Measurements from ENCODE around the gene CCL22. TPM values are rescaled to one million over a fixed set of nuclear protein-coding genes. Genes with fewer than 3 reads are reported as not detected.
A peak's percentile ranks its signal among the peaks of the same experiment; 100 is the strongest.
"Not testable (repeated sequence)": the region's sequence is repeated elsewhere in the genome, so short reads cannot be mapped to it uniquely, and the experiment has no call there.

Gene CCL22
- total RNA-seq, 1 experiment from 2014 or later, result not detected

- DNase-seq (ENCODE audit: low spot score), result peak; percentile 50
Observed at GRCh38 chr16:57394444-57394843, 35.9 kb downstream of the CCL22 start.

- no peak for DNase-seq (ENCODE audit: low spot score)
Observed at GRCh38 chr16:57395026-57395425, 36.4 kb downstream of the CCL22 start.

- DNase-seq (ENCODE audit: low spot score), result no peak
Observed at GRCh38 chr16:57396786-57397185, 38.2 kb downstream of the CCL22 start.

GRCh38 chr16:57397493-57397892, 38.9 kb downstream of the CCL22 start:
- not testable (repeated sequence) for DNase-seq (ENCODE audit: low spot score)

GRCh38 chr16:57401943-57402640, 43.5 kb downstream of the CCL22 start:
- DNase-seq (ENCODE audit: low spot score), result no peak

GRCh38 chr16:57403965-57404817, 45.6 kb downstream of the CCL22 start, which contains the start of gene CCL17:
Gene CCL17 (plus strand): TSS chr16:57404767. CDS start chr16:57413933, 9,166 bp downstream.
- DNase-seq (ENCODE audit: low spot score), result no peak

- no peak for DNase-seq (ENCODE audit: low spot score)
Observed at GRCh38 chr16:57405097-57405496, 46.5 kb downstream of the CCL22 start.

- DNase-seq (ENCODE audit: low spot score), result no peak
Observed at GRCh38 chr16:57406881-57407280, 48.3 kb downstream of the CCL22 start.

- DNase-seq (ENCODE audit: low spot score), result no peak
Observed at GRCh38 chr16:57407521-57408353, 49.2 kb downstream of the CCL22 start.

- no peak for DNase-seq (ENCODE audit: low spot score)
Observed at GRCh38 chr16:57409065-57409464, 50.5 kb downstream of the CCL22 start.

GRCh38 chr16:57409870-57410587, 51.4 kb downstream of the CCL22 start:
- DNase-seq (ENCODE audit: low spot score), result no peak

GRCh38 chr16:57411362-57411976, 52.9 kb downstream of the CCL22 start:
- DNase-seq (ENCODE audit: low spot score), result no peak

GRCh38 chr16:57412584-57412983, 54.0 kb downstream of the CCL22 start:
- no peak for DNase-seq (ENCODE audit: low spot score)

- no peak for DNase-seq (ENCODE audit: low spot score)
Observed at GRCh38 chr16:57413301-57413730, 54.7 kb downstream of the CCL22 start.

- DNase-seq (ENCODE audit: low spot score), result no peak
Observed at GRCh38 chr16:57413733-57414132, 55.1 kb downstream of the CCL22 start.

Other genes starting within 250 kb of the CCL22 start
- gene PSME3IP1, start 172.7 kb upstream of the CCL22 start, total RNA-seq (2014; rRNA removed; shearing (Covaris generic)), result 104 and 139 TPM in 2 replicates
- gene RSPRY1, start 172.5 kb upstream of the CCL22 start, total RNA-seq (2014; rRNA removed; shearing (Covaris generic)), result 25.1 and 28.6 TPM in 2 replicates
- 98.4 and 100 TPM in 2 replicates for gene ARL2BP, start 113.5 kb upstream of the CCL22 start, total RNA-seq (2014; rRNA removed; shearing (Covaris generic))
- gene PLLP, start 74.1 kb upstream of the CCL22 start, total RNA-seq (2014; rRNA removed; shearing (Covaris generic)), result 0.17 TPM in 1 of 2 replicates, not detected in the other
- gene CX3CL1, start 13.7 kb downstream of the CCL22 start, total RNA-seq (2014; rRNA removed; shearing (Covaris generic)), result 0.70 and 0.85 TPM in 2 replicates
- not detected in 2 replicates for gene CCL17, start 46.0 kb downstream of the CCL22 start, total RNA-seq (2014; rRNA removed; shearing (Covaris generic))
- gene CIAPIN1, start 88.6 kb downstream of the CCL22 start, total RNA-seq (2014; rRNA removed; shearing (Covaris generic)), result 88.4 and 96.4 TPM in 2 replicates
- gene COQ9, start 88.7 kb downstream of the CCL22 start, total RNA-seq (2014; rRNA removed; shearing (Covaris generic)), result 67.6 and 76.9 TPM in 2 replicates
- gene POLR2C, start 103.9 kb downstream of the CCL22 start, total RNA-seq (2014; rRNA removed; shearing (Covaris generic)), result 201 and 244 TPM in 2 replicates
- 15.5 and 25.4 TPM in 2 replicates for gene DOK4, start 127.7 kb downstream of the CCL22 start, total RNA-seq (2014; rRNA removed; shearing (Covaris generic))
- 5.8 and 10.2 TPM in 2 replicates for gene CCDC102A, start 177.8 kb downstream of the CCL22 start, total RNA-seq (2014; rRNA removed; shearing (Covaris generic))
- gene ADGRG5, start 183.9 kb downstream of the CCL22 start, total RNA-seq (2014; rRNA removed; shearing (Covaris generic)), result not detected in 2 replicates

Data from H4 (cell line).